ENCODE data around the gene AGER.

DNA sequence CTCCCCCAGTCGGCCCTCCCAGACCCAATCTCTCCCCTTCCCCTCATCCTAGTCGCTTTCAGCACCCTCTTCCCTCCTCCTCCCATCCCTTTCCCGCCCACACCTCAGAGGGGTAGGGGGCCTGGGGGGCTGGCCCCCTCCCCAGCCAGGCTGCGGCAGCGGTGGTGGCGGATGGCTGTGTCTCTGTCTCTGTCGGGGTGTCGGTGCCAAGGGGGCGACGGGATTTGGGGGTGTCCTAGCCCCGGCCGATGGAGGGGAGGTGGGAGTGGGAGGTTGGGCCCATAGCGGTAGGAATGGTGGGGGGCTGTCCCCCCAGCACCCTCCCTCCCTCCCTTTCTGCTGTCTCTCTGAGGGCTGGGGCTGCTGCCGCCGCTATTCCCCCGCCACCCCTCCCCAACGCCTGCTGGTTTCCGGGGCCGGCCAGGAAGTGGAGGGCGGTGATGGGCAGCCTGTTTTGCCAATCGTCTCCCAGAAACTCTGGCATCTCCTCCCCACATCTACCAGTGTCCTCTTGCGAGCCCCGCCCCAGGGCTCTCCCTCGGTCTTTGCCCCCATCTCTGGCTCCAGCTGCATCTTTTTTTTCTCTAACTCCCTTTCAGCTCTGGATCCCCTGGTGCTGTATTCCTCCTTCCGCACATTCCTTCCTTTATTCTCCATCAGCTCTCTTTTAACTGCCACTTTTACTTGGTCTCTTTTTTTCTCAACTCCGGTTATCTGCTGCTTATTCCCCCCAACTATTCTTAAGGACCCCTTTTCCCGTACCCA lies 8.2 kb downstream of the AGER start, which contains the start of gene AGPAT1:
- TF ChIP-seq, protein P1, sequence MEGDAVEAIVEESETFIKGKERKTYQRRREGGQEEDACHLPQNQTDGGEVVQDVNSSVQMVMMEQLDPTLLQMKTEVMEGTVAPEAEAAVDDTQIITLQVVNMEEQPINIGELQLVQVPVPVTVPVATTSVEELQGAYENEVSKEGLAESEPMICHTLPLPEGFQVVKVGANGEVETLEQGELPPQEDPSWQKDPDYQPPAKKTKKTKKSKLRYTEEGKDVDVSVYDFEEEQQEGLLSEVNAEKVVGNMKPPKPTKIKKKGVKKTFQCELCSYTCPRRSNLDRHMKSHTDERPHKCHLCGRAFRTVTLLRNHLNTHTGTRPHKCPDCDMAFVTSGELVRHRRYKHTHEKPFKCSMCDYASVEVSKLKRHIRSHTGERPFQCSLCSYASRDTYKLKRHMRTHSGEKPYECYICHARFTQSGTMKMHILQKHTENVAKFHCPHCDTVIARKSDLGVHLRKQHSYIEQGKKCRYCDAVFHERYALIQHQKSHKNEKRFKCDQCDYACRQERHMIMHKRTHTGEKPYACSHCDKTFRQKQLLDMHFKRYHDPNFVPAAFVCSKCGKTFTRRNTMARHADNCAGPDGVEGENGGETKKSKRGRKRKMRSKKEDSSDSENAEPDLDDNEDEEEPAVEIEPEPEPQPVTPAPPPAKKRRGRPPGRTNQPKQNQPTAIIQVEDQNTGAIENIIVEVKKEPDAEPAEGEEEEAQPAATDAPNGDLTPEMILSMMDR (IDR thresholded peaks at IDR 0.05; ENCODE audit: poor library complexity): no peak
- TF ChIP-seq EZH2 (IDR thresholded peaks at IDR 0.05; ENCODE audit: borderline replicate concordance): no peak
